Renal cortical epithelial cell (primary cell): Measurements from ENCODE around the gene ABL2. TPM values are rescaled to one million over a fixed set of nuclear protein-coding genes. Genes with fewer than 3 reads are reported as not detected.
"Not testable (repeated sequence)": the region's sequence is repeated elsewhere in the genome, so short reads cannot be mapped to it uniquely, and the experiment has no call there.

Experiments
- DNase-seq: peaks from one replicate; pipeline ENCODE4 v3.0.0-alpha.2; 2011; ENCODE audit warnings: low read depth
- total RNA-seq: library from RNA; depleted of rRNA; stranded (reverse); fragments of >200 nt; gene quantifications from 2 replicates; pipeline ENCODE4 v1.2.3, GENCODE V29; 2014

ABL2 gene
- total RNA-seq, 1 donor from 2014 or later, result 52.2 TPM

DNA sequence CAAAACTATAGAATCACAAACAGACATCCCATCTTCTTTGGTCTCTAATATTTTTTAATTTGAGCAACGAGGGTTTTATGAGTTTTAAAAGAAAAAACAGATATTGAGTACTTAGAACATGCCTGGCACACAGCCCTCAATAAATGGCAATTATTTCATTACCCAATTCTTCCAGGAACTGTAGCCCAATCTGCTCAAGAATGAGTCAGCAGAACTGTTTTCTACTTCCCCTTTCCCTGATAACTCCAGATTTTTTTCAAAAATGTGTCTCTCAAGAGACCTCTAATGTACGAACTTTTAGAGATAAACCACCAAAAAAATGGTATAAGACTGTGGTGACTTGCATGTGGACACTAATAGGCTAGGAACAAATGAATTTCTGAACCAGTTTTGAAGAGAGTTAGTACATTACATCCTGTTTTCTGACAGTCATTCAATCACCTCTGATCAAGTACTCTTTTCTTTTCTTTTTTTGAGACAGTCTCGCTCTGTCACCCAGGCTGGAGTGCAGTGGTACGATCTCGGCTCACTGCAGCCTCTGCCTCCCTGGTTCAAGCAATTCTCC, 11.5 kb downstream of the ABL2 start:
- peak; percentile 68 for DNase-seq

GRCh38 chr1:179213317-179213716, 16.2 kb downstream of the ABL2 start:
- not testable (repeated sequence) for DNase-seq

GRCh38 chr1:179208681-179209477, 20.6 kb downstream of the ABL2 start:
- no peak for DNase-seq

DNA sequence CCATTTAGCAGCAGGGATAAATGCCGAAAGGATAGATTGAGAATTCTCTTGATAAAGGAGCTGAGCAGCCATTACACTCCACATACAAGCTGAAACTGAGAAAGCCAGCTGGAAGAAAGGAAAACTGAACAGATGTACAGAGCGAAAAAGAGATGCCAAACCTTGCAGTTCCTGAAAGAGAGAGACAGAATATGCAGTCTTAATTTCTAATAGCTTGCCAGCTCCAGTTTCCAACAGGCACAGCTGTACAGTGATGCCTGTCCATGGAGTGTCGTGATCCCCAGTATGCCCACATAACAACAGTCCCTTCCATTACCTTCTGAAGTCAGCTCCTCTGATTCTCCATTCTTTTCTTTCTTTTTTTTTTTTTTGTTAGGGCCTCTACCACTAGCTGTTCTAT, 22.7 kb downstream of the ABL2 start:
- DNase-seq, result no peak

DNA sequence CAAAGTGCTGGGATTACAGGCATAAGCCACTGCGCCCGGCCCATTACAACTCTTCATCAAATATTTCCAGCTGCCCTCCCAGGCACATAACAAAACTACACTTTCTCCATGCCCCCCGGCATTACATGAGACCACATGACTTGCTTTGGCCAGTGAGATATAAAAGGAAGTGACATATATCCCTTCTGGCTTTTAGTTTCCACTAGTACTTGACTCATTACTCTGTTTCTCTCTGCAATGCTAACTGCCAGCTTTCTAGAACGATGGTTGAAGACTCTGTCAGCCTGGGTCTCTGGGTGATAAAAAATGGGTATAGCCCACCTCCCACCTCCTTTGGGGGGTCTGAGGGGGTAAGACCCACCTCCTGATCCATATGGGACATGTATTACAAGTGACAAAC, 24.2 kb downstream of the ABL2 start:
- DNase-seq, result no peak

- no peak for DNase-seq
Measured at GRCh38 chr1:179202161-179202560, 27.3 kb downstream of the ABL2 start.

DNA sequence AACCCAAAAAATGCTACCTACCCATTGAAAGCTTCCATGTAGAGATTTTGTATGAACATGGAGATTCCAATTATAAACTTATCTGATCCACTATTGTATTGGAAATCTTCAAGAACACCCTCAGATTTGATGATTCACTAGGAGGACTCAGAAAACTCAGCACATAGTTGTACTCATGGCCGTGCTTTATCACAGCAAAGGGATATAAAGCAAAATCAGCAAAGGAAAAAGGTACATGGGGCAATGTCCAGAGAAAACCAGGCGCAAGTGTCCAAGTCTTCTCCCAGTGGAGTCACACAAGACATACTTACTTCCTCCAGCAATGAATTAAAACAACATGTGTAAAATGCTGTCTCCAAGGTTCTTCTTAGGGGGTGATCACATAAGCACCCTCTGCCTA, 28.9 kb downstream of the ABL2 start:
- no peak for DNase-seq

DNA sequence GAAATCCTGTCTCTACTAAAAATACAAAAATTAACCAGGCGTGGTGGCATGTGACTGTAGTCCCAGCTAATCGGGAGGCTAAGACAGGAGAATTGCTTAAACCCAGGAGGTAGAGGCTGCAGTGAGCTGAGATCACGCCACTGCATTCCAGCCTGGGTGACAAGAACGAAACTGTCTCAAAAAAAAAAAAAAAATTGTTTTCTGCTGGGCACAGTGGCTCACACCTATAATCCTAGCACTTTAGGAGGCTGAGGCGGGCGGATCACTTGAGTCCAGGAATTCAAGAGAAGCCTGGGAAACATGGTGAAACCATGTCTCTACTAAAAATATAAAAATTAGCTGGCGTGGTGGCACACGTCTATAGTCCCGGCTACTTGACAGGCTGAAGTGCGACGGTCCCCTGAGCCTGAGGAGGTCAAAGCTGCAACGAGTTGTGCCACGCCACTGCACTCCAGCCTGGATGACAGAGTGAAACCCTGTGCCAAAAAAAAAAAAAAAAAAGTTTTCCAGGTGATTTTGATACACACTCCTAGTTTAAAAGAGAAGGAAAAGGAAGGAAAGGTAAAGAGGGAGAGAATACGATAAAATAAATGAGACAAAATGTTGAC, 31.7 kb downstream of the ABL2 start:
- DNase-seq, result no peak

DNA sequence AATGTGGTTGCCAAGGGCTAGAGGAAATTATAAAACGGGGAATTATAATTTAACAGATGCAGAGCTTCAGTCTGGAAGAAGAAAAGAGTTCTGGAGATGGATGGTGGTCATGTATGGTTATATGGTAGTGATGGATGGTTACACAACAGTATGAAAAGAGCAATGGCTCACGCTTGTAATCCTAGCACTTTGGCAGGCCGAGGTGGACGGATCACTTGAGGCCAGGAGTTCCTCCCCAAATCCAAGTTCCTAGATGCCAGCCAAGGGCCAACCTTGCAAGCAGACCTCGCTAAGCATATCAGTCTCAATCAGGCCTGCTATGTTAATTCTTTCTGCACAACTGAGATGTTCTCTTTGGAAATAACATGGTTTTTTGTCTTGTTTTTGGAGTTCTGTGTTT, 33.6 kb downstream of the ABL2 start:
- DNase-seq, result not testable (repeated sequence)

DNA sequence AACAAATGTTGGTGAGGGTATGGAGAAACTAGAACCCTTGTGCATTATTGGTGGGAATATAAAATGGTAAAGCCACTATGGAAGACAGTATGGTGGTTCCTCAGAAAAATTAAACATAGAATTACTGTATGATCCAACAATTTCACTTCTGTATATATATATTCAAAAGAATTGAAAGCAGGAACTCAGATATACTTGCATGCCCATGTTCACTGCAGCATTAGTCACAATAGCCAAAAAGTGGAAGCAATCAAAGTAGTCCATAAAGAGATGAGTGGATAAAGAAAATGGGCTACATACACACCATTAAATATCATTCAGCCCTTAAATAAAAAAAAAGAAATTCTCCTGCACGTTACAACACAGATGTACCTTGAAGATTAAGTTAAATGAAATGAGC, 34.1 kb downstream of the ABL2 start:
- no peak for DNase-seq

- no peak for DNase-seq
Measured at GRCh38 chr1:179194068-179194537, 35.4 kb downstream of the ABL2 start.

- DNase-seq, result no peak
Measured at GRCh38 chr1:179190861-179191260, 38.6 kb downstream of the ABL2 start.

DNA sequence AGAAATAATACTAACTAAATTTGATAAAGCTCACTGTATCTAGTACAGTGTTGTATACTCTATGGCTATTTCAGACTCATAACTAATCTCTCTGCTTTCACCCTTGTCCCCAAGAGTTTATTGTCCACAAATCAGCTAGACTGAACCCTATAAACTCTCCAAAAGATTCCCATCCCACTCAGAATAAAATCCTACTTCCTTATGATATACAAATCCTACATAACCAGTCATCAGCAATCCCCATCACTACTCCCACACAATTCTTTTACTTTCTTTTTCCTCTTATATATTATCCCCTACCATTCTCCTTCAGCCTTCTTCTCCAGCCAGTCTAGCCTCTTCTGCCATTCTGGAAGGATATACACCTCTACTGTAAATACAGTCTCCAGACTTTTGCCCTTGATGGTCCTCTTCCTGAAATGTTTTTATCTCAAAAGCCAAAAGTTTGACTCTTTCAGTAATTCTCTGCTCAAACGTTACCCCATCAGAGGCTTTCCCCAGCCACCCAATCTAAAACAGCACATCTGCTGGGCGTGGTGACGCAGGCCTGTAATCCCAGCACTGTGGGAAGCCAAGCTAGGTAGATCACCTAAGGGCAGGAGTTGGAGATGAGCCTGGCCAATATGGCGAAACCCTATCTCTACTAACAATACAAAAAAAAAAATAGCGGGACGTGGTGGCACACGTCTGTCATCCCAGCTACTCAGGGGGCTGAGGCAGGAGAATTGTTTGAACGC, 41.6 kb downstream of the ABL2 start:
- no peak for DNase-seq

GRCh38 chr1:179187043-179187442, 42.4 kb downstream of the ABL2 start:
- no peak for DNase-seq

DNA sequence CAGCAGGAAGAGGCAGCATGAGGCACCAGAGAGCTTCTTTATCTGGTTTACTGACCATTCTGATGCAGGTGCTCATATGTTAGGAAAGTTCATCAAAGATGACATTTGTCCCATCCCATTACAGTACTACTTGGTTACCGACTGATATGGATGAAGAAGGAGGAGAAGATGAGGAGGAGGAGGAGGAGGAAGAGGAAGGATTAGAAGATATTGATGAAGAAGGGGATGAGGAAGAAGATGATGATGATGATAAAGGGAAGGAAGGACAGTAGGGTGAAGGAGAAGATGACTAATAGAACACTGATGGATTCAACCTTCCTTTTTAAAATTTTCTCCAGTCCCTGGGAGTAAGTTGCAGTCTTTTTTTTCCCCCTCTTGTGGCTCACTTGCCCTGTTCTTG, 45.1 kb downstream of the ABL2 start:
- DNase-seq, result no peak

DNA sequence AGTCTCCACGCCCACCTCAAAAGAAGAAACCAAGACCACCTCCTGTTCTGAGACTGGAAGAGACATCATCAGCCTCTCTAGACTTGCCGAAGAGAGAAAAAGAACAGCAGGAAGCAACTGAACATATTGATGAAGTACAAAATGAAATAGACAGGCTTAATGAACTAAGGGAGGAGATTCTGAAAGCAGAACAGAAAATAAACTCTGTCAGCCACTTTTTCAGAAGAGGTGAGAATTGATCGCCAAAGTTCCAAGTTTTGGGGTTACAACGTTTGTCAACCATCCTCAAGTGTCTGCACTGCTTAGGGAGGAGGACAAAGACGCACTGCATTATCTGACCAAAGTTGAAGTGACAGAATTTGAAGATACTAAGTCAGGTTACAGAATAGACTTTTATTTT, 45.6 kb downstream of the ABL2 start:
- no peak for DNase-seq

GRCh38 chr1:179178950-179179349, 50.5 kb downstream of the ABL2 start:
- peak; percentile 80 for DNase-seq

DNA sequence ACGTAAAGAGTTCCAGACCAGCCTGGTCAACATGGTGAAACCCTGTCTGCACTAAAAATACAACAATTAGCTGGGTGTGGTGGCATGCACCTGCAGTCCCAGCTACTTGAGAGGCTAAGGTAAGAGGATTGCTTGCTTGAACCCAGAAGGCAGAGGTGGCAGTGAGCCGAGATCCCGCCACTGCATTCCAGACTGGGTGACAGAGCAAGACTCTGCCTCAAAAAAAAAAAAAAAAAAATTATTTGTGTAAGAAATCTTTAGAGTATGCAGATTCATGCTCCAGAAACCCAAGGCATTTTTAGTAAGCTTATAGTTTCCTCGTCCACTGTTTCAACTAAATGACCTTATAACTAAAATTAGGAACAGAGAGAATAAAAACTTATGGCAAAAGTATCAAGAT, 51.3 kb downstream of the ABL2 start:
- no peak for DNase-seq

DNA sequence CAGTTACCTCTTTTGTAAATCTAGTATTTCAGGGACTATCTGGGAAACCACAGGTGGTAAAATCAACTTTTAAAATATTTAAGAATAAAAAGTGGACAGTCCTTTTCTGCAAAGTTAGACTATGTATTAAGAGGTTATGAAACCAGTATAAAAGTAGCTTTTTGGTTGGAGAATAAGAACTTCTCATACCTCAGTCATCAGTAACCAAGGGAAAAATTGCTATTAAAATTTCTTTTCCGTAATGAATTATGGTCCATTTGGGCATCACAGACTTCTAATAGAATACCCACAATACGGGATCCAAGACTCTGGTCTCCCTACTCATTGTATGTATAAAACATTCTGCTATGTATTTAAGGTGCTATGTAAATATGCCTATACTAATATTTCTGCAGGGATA, 51.9 kb downstream of the ABL2 start:
- DNase-seq, result no peak

- peak; percentile 37 for DNase-seq
Measured at GRCh38 chr1:179177182-179177581, 52.3 kb downstream of the ABL2 start.

DNA sequence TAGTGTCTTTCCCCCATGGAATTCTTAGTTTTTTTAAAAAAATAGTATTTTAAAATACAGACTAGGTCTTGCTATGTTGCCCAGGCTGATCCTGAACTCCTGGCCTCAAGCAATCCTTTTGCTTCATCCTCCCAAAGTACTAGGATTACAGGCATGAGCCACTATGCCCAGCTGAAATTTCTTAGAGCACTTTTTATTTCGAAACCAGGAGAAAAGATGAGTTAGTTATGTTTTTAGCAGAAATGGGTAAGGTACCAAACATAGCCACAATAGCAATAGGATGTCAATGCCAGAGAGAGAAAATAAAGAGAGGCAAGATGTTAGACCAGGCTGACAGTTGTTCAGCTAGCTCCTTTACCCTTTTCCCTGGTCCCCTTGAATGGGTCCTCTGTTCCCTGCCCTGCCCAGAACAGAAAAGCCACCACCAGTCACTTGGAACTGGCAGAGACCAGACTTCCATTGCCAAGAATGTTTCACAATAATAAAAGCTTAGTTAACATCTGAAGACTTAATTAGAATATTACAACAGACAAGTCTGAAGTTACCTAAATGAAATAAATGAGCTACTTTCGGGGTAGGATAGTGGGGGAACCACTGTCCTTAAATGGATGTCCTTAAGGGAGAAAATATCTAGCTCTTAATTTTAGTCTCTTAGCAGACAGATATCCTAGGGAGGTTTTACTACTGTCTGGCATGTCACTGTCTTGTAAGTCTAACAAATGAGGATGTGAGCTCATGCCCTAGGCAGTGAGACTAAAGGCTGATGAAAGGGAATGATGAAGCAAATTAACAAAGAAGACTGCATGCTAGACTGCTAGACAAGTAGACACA, 54.3 kb downstream of the ABL2 start:
- DNase-seq, result peak; percentile 80

DNA sequence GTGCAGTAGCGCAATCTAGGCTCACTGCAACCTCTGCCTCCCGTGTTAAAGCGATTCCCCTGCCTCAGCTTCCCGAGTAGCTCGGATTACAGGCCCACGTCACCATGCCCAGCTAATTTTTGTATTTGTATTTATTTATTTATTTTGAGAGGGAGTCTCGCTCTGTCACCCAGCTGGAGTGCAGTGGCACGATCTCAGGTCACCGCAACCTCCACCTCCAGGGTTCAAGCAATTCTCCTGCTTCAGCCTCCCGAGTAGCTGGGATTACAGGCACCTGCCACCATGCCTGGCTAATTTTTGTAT, 59.1 kb downstream of the ABL2 start:
- not testable (repeated sequence) for DNase-seq
